GM12875 (cell line): ENCODE results near the gene CERS6.

Experiments used
- H3K4me3 ChIP-seq: one replicate; pipeline ENCODE4 v1.5.1; 2011; ENCODE audit warnings: low read depth, low read length, control low read depth
- TF ChIP-seq, protein P1 (sequence below): IDR thresholded peaks from 2 replicates; pipeline ENCODE4 v1.5.1; 2011; ENCODE audit warnings: low read depth, mild to moderate bottlenecking, control low read depth, inconsistent platforms, low read length, moderate library complexity, borderline replicate concordance; ENCODE audit not compliant: insufficient read depth

CERS6 gene

DNA sequence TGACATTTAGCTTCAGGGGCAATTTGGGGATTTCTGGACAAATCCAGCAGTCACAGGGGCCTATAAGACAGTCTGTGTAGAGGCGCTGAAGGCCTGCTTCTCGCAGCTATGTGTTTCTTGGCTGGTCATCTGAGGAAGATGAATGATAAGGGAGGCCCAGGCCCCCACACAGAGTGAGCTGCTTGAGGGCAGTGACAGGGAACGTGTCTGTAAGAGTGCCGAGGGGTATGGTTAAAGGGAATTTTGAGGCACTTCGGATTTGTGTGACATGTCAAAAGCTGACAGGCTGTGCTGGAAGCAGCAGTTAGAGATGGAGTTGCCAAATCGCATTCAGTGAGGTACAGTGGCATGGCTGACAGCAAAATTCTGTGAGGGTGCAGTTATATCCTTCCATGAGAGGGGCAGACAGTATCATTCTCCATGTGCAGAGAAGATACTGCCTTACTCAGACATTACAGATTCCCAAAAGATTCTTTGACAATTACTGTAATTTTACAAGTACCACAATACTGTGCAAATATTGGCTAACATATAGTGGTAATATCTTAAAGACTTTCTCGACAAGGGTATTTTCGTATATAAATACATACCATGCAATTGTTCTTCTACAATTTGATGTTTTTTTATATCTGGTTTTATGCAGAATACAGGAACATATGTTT lies 74.0 kb downstream of the CERS6 start:
- no peak overlapping the region for H3K4me3 ChIP-seq
- TF ChIP-seq, protein P1, sequence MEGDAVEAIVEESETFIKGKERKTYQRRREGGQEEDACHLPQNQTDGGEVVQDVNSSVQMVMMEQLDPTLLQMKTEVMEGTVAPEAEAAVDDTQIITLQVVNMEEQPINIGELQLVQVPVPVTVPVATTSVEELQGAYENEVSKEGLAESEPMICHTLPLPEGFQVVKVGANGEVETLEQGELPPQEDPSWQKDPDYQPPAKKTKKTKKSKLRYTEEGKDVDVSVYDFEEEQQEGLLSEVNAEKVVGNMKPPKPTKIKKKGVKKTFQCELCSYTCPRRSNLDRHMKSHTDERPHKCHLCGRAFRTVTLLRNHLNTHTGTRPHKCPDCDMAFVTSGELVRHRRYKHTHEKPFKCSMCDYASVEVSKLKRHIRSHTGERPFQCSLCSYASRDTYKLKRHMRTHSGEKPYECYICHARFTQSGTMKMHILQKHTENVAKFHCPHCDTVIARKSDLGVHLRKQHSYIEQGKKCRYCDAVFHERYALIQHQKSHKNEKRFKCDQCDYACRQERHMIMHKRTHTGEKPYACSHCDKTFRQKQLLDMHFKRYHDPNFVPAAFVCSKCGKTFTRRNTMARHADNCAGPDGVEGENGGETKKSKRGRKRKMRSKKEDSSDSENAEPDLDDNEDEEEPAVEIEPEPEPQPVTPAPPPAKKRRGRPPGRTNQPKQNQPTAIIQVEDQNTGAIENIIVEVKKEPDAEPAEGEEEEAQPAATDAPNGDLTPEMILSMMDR = no peak

DNA sequence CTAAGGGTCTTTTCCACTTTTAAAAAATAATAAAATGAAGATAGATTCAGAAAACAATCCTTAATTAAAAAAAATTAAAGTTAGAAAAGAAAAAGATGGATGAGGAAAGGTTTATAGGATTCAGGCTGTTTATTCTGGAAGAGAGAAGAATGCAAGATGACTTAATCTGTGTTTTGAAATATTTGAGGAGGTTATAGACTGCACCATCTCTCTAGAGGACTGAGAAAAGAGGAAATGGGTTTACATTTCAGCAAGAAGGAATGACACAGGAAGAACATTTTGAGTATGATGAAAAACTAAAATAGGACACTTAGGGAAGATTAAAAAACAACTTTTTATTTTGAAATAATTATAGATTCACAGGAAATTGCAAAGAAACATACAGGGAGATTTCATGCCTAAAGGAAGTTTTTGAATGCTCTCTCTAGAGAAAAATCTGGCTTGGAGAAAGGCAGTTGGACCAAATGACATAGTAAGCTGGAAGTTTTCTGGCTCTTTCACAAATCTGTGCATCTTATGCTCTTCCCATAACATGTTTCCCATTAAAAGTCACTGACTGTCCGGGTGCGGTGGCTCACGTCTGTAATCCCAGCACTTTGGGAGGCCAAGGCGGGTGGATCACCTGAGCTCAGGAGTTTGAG lies 75.0 kb downstream of the CERS6 start:
- no peak overlapping the region for H3K4me3 ChIP-seq
- TF ChIP-seq, protein P1 = no peak

DNA sequence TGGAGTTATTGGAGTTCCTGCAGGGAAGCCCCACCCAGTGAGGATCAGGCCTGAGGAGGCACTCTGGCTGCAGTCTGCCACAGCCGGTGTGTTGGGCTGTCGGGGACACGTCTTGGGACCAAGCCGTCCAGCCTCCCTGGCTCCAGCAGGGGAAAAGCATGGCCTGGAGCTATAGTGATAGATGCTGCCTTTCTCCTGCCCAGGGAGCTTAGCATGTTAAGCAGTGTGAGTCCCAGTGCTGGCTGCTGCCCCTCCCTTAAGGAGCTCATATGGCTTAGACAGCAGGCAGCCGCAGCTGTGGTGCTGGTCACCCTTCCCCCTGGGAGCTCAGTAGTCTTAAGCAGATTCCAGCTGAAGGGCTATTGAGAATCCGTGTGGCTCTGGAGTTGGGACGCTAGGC lies 78.9 kb downstream of the CERS6 start:
- TF ChIP-seq, protein P1 = no peak
- no peak overlapping the region for H3K4me3 ChIP-seq

DNA sequence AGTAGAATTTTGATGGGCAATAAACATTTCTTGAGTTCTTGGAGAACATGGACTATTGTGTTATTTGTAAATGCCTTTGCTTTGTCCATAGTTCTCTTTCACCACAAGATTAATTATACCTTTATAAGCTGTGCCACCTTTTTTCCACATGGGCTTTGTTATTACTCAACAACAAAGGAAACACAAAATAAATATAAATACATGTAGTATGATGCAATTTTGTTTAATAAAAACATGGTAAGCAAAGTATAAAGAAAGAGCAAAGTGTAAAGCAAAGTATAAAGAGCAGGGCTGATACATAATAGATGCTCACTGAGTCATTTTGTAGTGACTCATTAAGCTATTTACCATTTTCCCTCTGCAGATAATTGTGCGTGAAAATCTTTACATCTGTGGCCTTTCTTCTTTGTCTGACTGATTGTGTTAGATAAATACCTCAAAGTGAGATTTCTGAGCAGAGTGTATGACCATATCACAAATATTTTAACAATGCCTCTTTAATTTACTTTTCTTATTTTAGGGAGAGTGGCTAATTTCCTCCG lies 80.9 kb downstream of the CERS6 start:
- TF ChIP-seq, protein P1 = no peak
- H3K4me3 ChIP-seq = no peak overlapping the region

DNA sequence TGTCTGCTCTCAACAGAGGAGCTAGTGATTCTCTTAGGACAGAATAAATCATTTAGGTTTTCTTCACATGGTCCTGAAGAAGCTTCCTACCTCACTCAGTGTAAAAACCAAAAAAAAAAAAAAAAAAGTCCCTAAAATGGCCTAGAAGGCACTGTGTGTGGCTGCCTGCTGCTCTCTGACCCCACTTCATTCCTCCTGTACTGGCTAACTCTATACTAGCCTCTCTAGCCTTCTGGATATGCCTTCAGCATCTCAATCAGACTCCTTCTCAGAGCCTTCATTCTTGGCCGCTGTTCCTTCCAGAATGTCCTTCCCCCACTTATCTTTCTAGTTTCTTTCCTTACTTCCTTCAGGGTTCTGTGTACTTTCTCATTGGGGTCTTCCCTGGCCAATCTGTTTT lies 82.1 kb downstream of the CERS6 start:
- no peak overlapping the region for H3K4me3 ChIP-seq
- TF ChIP-seq, protein P1 = no peak

DNA sequence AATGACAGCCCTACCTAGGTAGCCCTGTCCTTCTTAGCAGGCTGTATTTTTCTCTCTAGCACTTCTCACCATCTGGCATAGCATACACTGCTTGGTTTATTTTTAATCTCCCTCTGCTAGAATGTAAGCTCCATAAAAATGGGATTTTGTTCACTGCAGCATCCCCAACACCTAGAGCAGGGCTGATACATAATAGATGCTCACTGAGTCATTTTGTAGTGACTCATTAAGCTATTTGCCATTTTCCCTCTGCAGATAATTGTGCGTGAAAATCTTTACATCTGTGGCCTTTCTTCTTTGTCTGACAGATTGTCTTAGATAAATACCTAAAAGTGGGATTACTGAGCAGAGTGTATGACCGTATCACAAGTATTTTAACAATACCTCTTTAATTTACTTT lies 82.5 kb downstream of the CERS6 start:
- H3K4me3 ChIP-seq = no peak overlapping the region
- TF ChIP-seq, protein P1 = no peak

DNA sequence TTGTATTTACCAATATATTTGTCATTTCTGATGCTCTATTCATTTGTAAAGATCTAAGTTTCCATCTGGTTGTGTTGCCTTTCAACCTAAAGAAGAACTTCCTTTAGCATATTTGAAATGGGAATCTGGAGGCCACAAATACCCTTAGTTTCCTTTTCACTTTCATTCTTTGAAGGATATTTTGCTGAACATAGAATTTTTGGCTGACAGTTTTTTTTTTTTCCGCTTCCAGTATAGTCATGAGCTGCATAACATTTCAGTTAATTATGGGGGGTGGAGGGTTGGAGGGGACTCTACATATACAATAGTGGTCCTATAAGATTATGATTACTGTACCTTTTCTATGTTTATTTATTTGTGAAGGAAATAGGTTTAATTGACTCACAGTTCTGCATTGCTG lies 83.9 kb downstream of the CERS6 start:
- TF ChIP-seq, protein P1 = no peak
- no peak overlapping the region for H3K4me3 ChIP-seq
